GM12864 (cell line): ENCODE data around the gene EIF4G3.
"Not testable (repeated sequence)": the region's sequence is repeated elsewhere in the genome, so short reads cannot be mapped to it uniquely, and the experiment has no call there.

Experiments used
- DNase-seq: peaks from one replicate; pipeline ENCODE4 v3.0.0-alpha.2; 2011; ENCODE audit warnings: low read depth
- H3K4me3 ChIP-seq: 2 replicates; pipeline ENCODE4 v1.5.1; 2011; ENCODE audit warnings: mild to moderate bottlenecking, low read depth, low read length, control low read depth
- CTCF ChIP-seq: IDR thresholded peaks from 2 replicates; pipeline ENCODE4 v1.5.1; 2011; ENCODE audit warnings: low read depth, mild to moderate bottlenecking, moderate library complexity, low read length, control low read depth, inconsistent platforms; ENCODE audit errors: missing control alignments

Gene EIF4G3

DNA sequence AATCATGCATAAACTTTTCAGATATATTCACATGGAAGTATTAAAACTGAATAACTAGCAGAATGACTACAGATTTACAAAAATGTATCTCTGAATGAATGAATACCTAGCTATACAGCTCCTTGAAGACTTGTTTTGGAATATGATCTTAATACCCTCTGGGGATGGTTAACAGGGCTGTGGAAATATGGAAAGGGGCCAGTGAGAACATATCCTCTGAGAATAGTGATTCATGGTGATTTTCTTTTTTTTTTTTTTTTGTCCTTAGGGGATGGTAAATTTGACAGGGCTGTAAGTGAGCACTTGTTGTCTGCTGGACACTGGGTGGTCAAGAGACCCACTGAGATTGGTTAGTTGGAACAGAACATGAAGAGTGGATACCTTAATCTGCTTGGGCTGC, 308.9 kb downstream of the EIF4G3 start:
- TF ChIP-seq CTCF = no peak
- H3K4me3 ChIP-seq = no peak overlapping the region
- DNase-seq = no peak

GRCh38 chr1:20867062-20867461, 309.6 kb downstream of the EIF4G3 start:
- no peak overlapping the region for H3K4me3 ChIP-seq
- no peak for TF ChIP-seq CTCF
- DNase-seq = no peak

GRCh38 chr1:20865001-20865400, 311.7 kb downstream of the EIF4G3 start:
- no peak overlapping the region for H3K4me3 ChIP-seq
- TF ChIP-seq CTCF = no peak
- DNase-seq = no peak

DNA sequence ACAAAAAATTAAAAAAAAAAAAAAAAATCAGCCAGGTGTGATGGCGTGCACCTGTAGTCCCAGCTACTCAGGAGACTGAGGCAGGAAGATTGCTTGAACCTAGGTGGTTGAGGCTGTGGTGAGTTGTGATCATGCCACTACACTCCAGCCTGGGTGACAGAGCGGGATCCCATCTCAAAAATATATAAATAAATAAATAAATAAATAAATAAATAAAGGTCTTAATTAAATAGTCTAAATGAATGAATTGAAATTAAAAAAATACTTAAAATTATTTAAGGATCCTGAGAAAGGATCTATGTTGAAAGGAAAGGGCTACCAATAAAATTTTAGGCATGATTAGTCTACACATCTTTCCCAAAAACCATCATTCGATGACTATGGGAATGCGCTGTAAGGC, 322.2 kb downstream of the EIF4G3 start:
- DNase-seq = no peak
- TF ChIP-seq CTCF = no peak
- no peak overlapping the region for H3K4me3 ChIP-seq

DNA sequence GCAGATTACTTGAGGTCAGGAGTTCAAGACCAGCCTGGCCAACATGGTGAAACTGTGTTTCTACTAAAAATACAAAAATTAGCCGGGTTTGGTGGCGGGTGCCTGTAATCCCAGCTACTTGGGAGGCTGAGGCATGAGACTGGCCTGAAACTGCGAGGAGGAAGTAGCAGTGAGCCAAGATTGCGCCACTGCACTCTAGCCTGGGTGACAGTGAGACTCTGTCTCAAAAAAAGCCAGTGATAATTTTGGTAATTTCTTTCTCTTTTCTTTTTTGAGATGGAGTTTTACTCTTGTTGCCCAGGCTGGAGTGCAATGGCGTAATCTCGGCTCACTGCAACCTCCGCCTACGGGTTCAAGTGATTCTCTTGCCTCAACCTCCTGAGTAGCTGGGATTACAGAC, 324.9 kb downstream of the EIF4G3 start:
- not testable (repeated sequence) for H3K4me3 ChIP-seq, DNase-seq

- DNase-seq = no peak
- no peak overlapping the region for H3K4me3 ChIP-seq
- TF ChIP-seq CTCF = no peak
Observed at GRCh38 chr1:20850021-20850420, 326.7 kb downstream of the EIF4G3 start.

DNA sequence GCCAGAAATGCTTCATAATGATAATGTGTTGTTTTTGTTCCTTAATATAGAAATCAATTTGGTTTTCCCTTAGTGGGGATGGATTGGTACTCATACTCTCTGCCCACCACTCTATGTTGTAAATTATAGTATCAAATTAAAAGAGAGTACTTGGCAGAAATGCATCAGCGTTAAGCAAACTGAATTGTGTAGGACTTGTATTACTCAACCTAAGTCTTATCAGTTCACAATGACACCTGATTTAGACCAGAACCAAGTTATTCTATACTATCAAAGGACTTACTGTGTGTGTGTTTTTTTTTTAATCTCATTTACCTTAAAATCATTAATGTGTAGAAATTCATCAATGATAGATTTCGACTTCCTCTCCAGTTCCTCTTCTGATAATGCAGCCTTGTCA, 327.6 kb downstream of the EIF4G3 start:
- H3K4me3 ChIP-seq = no peak overlapping the region
- no peak for DNase-seq
- no peak for TF ChIP-seq CTCF

DNA sequence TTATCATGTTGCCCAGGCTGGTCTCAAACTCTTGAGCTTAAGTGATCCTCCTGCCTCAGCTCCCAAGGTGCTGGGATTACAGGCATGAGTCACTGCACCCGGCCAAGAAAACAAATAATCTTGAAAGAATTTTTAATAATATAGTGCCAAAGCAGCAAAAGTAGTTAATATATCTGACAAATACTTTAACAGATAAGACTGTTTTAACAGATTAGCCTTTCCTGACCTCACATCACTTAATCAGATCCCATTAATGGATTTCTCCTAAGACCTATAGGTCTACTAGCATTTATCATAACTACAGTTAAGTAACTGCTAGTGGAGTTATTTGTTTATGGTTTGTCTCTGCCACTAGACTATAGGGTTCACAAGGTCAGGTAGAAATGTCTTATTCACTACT, 328.5 kb downstream of the EIF4G3 start:
- H3K4me3 ChIP-seq = no peak overlapping the region
- no peak for DNase-seq
- no peak for TF ChIP-seq CTCF
